Raji (cell line): ENCODE data around the gene CXCL11.

Source experiments
- POLR2A ChIP-seq: IDR thresholded peaks from 2 replicates; pipeline ENCODE4 v1.6.1; 2011; ENCODE audit warnings: low read depth, low read length, control low read depth; ENCODE audit not compliant: insufficient read depth

CXCL11 gene

DNA sequence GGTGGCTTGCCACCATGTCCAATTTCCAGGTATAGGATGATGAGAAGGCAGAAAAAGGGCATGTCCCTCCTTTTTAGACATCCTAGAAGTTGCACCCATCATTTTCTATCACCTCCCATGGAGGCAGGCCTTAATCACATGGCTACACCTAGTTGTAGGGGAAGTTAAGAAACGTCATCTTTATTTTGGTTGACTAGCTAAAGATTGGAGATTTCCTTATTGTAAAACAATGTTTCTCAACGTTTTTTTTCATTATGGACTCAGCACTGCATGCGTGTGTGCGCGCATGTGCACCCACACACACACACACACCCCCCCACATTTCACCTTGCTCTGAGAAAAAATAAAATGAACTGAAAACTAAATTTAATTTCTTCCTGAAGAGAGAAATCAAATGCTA, 26.6 kb downstream of the CXCL11 start:
- no peak for TF ChIP-seq POLR2A

DNA sequence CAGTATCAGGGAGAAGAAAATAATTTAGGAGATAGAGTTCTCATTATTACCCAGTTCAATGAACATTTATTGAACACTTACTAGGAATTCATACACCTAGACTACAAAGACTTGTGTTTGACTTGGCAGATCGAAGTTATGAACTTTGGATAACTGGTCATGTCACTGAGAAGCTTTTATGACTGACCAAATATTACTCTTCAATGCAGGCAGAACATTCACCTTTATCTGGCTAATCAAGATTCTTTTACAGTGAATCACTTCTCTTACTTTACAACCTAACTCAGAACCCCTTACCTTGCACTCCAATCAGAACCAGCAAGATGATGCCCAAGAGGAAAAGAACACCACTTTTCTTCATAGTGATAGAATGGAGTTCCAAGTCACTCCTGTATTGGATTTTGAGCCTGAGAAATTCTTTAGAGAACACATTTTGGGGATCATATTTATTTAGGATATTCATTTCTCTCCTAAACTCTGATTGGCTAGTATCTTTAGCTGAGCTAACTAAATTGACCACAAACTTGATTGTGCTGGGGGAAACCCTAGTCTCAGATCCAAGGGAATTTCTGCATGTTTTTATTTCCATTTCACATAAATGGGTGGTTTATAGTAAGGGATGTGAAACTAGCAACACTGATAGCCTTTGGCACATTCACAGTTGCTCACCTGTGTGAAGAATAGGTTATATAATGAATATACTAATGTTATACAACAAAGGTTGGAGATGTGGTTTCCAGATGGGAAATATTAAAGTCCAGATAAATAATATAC, 28.6 kb downstream of the CXCL11 start, which contains the start of gene CXCL9:
CXCL9 (minus strand) TSS at position 421 of the 774 bp plus-strand sequence; CDS start at position 361, 60 bp downstream.
- TF ChIP-seq POLR2A: no peak

DNA sequence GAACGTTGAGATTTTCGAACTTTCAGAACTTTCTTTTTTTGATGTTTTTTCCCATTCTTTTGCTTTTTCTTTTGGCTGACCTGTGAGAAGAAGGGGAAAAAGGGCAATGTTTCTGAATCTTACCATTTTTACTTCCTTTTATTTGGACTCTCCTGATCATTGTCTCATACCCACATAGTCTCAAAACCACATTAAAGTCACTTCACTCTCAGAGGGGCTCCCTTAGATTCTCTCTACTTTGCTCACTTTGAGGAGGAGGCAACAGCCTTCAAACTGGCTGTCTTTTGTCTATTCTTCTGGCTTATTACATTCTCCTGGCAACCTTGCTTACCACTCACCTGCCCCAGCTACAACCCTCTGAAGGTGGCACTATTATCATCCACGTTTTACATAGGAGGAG, 32.2 kb downstream of the CXCL11 start:
- TF ChIP-seq POLR2A: no peak

DNA sequence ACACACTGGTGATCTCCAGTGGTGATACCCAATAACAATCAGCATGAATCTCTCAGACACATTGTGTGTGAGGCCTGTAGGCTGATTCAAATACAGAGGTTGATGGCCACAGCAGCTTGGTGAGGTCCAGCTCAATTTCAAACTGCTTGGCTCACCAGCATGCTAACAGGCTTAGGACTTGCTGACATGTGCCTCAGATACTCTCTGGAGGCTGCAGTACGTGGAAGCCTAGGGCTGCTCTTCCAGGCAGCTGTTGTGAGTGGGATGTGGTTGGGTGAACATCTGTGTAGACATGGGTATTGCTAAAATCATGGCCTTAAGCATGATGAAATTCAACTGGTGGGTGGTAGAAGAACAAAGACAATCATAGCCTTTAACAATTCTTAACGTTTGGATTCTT, 32.8 kb downstream of the CXCL11 start:
- no peak for TF ChIP-seq POLR2A

DNA sequence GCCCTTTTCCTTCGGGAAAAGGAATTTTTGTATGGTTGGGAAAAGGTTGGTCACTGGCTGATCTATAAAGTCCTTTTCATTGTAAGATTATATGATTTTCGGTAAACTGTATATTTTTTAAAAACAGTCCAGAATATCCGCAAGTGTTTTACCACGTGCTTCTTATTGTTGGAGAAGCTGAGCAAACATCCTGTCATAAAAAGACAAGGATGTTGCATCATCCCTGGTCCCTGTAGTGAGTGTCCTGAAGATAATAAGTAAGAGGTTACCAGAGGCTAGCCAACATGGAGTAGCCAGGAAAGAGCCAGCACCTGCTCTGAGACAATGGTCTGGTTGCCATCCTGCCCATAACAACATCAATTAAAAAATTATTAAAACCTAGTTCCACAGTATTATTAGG, 33.7 kb downstream of the CXCL11 start:
- no peak for TF ChIP-seq POLR2A

- no peak for TF ChIP-seq POLR2A
Observed at GRCh38 chr4:76001700-76002099, 34.2 kb downstream of the CXCL11 start.

- TF ChIP-seq POLR2A: no peak
Observed at GRCh38 chr4:76000279-76000678, 35.6 kb downstream of the CXCL11 start.

- TF ChIP-seq POLR2A: no peak
Observed at GRCh38 chr4:75997946-75998345, 37.9 kb downstream of the CXCL11 start.

DNA sequence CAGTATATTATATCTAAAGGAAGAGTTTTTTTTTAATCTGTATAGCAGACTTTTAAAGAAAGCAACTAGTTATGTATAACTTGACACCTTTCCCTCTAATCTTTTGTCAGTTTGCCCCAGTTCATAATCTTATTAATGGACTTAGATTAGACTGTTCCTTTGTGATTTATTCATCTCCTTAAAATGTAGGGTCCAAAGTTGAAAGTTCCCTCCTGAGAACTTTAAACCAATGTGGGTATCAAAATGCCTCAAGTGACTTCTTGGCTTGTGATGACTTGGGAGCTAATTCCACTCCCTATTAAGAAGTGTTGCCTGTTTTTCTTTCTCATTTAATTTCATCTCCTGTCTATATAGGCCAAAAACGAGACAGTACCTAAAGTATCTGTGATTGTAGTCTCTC, 38.8 kb downstream of the CXCL11 start:
- TF ChIP-seq POLR2A: no peak

DNA sequence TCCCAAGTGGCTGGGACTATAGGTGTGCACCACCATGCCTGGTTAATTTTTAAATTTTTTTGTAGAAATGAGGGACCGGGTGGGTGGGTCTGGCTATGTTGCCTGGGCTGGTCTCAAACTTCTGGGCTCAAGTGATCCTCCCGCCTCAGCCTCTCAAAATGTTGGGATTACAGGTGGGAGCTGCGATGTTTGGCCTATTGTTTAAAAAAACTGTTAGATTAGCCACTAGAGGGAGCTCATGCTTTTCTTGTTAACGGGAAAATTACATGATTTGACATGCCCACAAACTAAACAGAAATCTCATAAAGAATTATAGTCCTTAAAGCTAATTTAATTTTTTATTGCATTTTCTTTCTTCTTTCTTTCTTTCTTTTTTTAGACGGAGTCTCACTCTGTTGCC, 40.1 kb downstream of the CXCL11 start:
- no peak for TF ChIP-seq POLR2A

DNA sequence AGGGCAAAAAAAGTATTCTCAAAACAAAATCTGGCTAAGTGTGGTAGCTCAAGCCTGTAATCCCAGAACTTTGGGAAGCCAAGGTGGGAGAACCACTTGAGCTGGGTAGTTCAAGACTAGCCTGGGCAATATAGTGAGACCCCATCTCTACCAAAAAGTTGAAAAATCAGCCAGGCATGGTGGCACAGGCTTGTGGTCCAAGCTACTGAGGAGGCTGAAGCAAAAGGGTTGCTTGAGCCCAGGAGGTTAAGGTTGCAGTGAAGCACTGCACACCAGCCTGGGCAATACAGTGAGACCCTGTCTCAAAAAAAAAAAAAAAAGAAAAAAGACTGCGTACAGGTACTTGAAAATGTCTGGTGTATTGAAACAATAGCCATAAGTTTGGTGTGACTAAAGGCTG, 43.4 kb downstream of the CXCL11 start:
- TF ChIP-seq POLR2A: no peak

DNA sequence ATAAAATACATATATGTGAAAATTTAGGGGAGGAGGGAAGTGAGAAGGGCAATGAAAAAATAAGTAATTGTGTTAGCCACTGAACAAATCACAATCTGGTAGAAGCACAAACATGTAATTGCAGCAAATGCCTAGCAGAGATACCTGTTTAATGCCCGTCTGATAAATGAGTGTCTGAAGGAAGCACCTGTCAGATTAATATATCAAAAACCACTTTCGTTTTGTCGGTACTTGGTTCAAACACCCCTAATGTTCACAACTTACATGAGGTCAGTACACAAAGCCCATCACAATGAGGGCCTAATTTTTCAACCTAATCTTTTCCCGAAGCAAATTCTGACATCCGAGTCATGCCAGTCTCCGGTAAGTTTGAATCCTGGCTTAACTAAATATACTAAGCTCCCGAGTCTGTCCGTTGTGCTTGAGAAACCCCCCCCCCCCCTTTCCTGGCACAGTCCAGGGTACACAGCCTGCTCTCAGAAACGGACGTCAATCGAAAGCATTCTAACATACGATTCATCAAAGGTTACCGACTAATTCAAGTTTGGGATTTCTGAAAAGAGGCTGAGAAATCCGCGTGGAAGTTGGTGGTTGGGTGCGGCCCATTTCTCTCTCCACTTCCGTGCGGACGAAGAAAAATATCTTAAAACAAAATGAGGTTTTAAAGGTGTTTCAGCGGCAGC, 45.9 kb downstream of the CXCL11 start:
- no peak for TF ChIP-seq POLR2A

- TF ChIP-seq POLR2A: no peak
Observed at GRCh38 chr4:75985116-75985515, 50.8 kb downstream of the CXCL11 start.
